Measurements from ENCODE around the gene KIAA0930.

DNA sequence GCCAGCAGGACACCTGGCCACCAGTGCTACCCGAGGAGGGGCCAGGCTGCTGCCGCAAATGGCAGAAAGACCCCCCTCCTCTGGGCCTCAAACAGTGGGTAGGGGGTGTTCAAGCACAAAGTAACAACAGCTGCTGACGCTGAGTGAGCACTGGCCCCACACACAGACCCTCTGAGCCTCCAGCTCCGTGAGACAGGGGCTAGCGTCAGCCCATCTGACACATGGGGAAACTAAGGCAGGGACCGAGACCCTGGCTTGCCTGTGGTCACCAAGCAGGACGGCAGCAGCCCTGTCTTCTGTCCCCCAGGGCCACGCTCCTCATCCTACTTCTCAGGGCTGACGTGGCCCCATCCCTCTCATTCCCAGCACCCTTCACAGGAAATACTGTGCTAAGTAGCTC is 40.5 kb downstream of the KIAA0930 start:
- TF ChIP-seq EZH2 (IDR thresholded peaks at IDR 0.05; ENCODE audit: insufficient read depth, low read length) (no peak), CTCF (IDR thresholded peaks at IDR 0.05; ENCODE audit: insufficient read depth, low read depth, low read length) (no peak)

Measured in astrocyte (in vitro differentiated cells and primary cell).